ENCODE measurements around the gene BOC.

GRCh38 chr3:113245761-113246161 is 34.4 kb downstream of the BOC start:
- TF ChIP-seq POLR2A (IDR thresholded peaks at IDR 0.05), result no peak
- TF ChIP-seq POLR2AphosphoS5 (IDR thresholded peaks at IDR 0.05), result no peak
- no peak for TF ChIP-seq CTCF (IDR thresholded peaks at IDR 0.05)
